B cell (primary cell): ENCODE results near the gene P3H3. TPM values are rescaled to one million over a fixed set of nuclear protein-coding genes. Genes with fewer than 3 reads are reported as not detected.

Experiments
- ATAC-seq: fragments of 200-7000 bp; cut with Tn5 transposase; one replicate; pipeline ENCODE4 v1.10.0; 2021; ENCODE audit warnings: low read depth, mild to moderate bottlenecking, moderate number of reproducible peaks, moderate library complexity
- CTCF ChIA-PET: fragments of 350-600 bp; sonication (Branson Sonifier 250); formaldehyde crosslinking; loops from one replicate; lab custom pipeline; 2021; ENCODE audit warnings: antibody characterized with exemption, inconsistent platforms; lab: Charles Lee
- POLR2A ChIA-PET: fragments of 350-600 bp; sonication (Branson Sonifier 250); formaldehyde crosslinking; loops from one replicate; lab custom pipeline; 2021; ENCODE audit warnings: antibody characterized with exemption; lab: Charles Lee
- DNase-seq: peaks from one replicate; pipeline ENCODE4 v3.0.0; 2013
- H2AFZ ChIP-seq: 2 replicates; pipeline ENCODE4 v1.6.1; 2012; ENCODE audit warnings: mild to moderate bottlenecking, low read depth, low read length; ENCODE audit not compliant: insufficient read depth, poor library complexity, severe bottlenecking
- H3K27ac ChIP-seq, 2 donors: 1 replicate in 1 of 2; 2 replicates in 1 of 2; pipeline ENCODE4 v1.5.1; 2012 to 2013; ENCODE audit warnings: low read length in 2 of 2, mild to moderate bottlenecking in 2 of 2, moderate library complexity in 1 of 2
- H3K27me3 ChIP-seq, 4 experiments: fragments of 200-600 bp in 1 of 4; sonication (generic) in 1 of 4; replicated peaks in 1 of 4; 1 replicate in 2 of 4; 2 replicates in 2 of 4; pipeline versions ENCODE4 v1.6.1 to v1.7.0; 2013 to 2016; ENCODE audit warnings: low read length in 3 of 4, mild to moderate bottlenecking in 2 of 4, mixed read lengths in 1 of 4, moderate library complexity in 1 of 4; ENCODE audit not compliant: insufficient read depth in 4 of 4, control insufficient read depth in 3 of 4; ENCODE audit errors: control extremely low read depth in 1 of 4
- H3K36me3 ChIP-seq, 2 experiments: replicated peaks in 1 of 2; 1 replicate in 1 of 2; 2 replicates in 1 of 2; pipeline versions ENCODE4 v1.6.1 to v1.7.1; 2013; ENCODE audit warnings: low read length in 1 of 2; ENCODE audit not compliant: insufficient read depth in 2 of 2, control insufficient read depth in 1 of 2; ENCODE audit errors: control extremely low read depth in 1 of 2, extremely low read depth in 1 of 2
- H3K4me1 ChIP-seq, 2 donors: fragments of 200-600 bp in 1 of 2; sonication (generic) in 1 of 2; 1 replicate in 1 of 2; 2 replicates in 1 of 2; pipeline versions ENCODE4 v1.5.1 to v1.6.1; 2013 to 2017; ENCODE audit warnings: low read length in 2 of 2; ENCODE audit not compliant: control insufficient read depth in 2 of 2, insufficient read depth in 2 of 2
- H3K4me2 ChIP-seq: replicated peaks from 2 replicates; pipeline ENCODE3; 2012; ENCODE audit warnings: mild to moderate bottlenecking, low read depth, low read length; ENCODE audit not compliant: poor library complexity, severe bottlenecking
- H3K4me3 ChIP-seq, 5 experiments: fragments of 200-600 bp in 1 of 5; sonication (generic) in 1 of 5; 1 replicate in 3 of 5; 2 replicates in 2 of 5; pipeline versions ENCODE4 v1.5.1 to v1.7.0; 2011 to 2016; ENCODE audit warnings: low read length in 4 of 5, mild to moderate bottlenecking in 4 of 5, low read depth in 2 of 5, control low read depth in 1 of 5, moderate library complexity in 1 of 5; ENCODE audit not compliant: insufficient read depth in 1 of 5; ENCODE audit errors: control extremely low read depth in 1 of 5, extremely low read depth in 1 of 5
- H3K79me2 ChIP-seq: fragments of 200-600 bp; sonication (generic); one replicate; pipeline ENCODE4 v1.6.0; 2016; ENCODE audit warnings: low read length; ENCODE audit not compliant: control insufficient read depth, insufficient read depth
- H3K9ac ChIP-seq: fragments of 200-600 bp; sonication (generic); 2 replicates; pipeline ENCODE4 v1.6.1; 2017; ENCODE audit warnings: mild to moderate bottlenecking, low read length, moderate library complexity
- H3K9me3 ChIP-seq, 3 donors: one replicate each; pipeline versions ENCODE4 v1.6.1 to v1.7.1; 2013; ENCODE audit warnings: low read length in 2 of 3; ENCODE audit not compliant: control insufficient read depth in 2 of 3, insufficient read depth in 1 of 3; ENCODE audit errors: control extremely low read depth in 1 of 3
- H4K20me1 ChIP-seq: 2 replicates; pipeline ENCODE4 v1.6.0; 2012; ENCODE audit warnings: mild to moderate bottlenecking, low read length; ENCODE audit not compliant: insufficient read depth, control insufficient read depth, poor library complexity, severe bottlenecking
- H3K27ac Mint-ChIP-seq: one replicate; pipeline ENCODE4 v1.8.0; 2021; ENCODE audit warnings: mixed read lengths
- H3K27me3 Mint-ChIP-seq: one replicate; pipeline ENCODE4 v1.8.0; 2021; ENCODE audit warnings: mixed read lengths
- H3K4me1 Mint-ChIP-seq: one replicate; pipeline ENCODE4 v1.8.0; 2021; ENCODE audit warnings: mixed read lengths
- H3K4me3 Mint-ChIP-seq: one replicate; pipeline ENCODE4 v1.8.0; 2021; ENCODE audit warnings: mixed read lengths
- H3K9me3 Mint-ChIP-seq: one replicate; pipeline ENCODE4 v1.8.0; 2022; ENCODE audit warnings: mixed read lengths; ENCODE audit not compliant: insufficient read depth
- EZH2 ChIP-seq: IDR thresholded peaks from 2 replicates; pipeline ENCODE4 v1.6.1; 2012; ENCODE audit warnings: borderline replicate concordance, low read depth, mild to moderate bottlenecking, moderate library complexity, low read length; ENCODE audit not compliant: insufficient read depth, poor library complexity, severe bottlenecking
- WGBS: methylation state at CpG from one replicate; pipeline ENCODE4 v1.1.5; 2013; ENCODE audit warnings: missing lambda C conversion rate; ENCODE audit not compliant: insufficient coverage; 5-methylcytosine and 5-hydroxymethylcytosine counted together
- intact Hi-C: fragments of 100-400 bp; cut with micrococcal nuclease; formaldehyde crosslinking; loops from one replicate; pipeline ENCODE4 v1.10.0; 2022
- polyA plus RNA-seq: library from polyadenylated mRNA; depleted of rRNA; stranded (reverse); fragments of >200 nt; gene quantifications from 2 replicates; pipeline ENCODE4 v1.2.3, GENCODE V29; 2012
- total RNA-seq, 2 donors: library from RNA; stranded (reverse); fragments of 120-200 nt in 1 of 2; gene quantifications; 1 replicate in 1 of 2; 2 replicates in 1 of 2; pipeline versions ENCODE4 v1.2.3 to v1.2.4, GENCODE V29; 2013 to 2022
- TF ChIP-seq, protein P1 (sequence below): fragments of 200-600 bp; IDR thresholded peaks from one replicate; pipeline ENCODE4 v1.8.0; 2022; ENCODE audit warnings: antibody characterized with exemption, mild to moderate bottlenecking

P3H3 gene
- total and polyA plus RNA-seq, 2 donors (not counting 1 experiment from before 2014, with no cell fraction given): 0.09 TPM; not detected in 1

DNA sequence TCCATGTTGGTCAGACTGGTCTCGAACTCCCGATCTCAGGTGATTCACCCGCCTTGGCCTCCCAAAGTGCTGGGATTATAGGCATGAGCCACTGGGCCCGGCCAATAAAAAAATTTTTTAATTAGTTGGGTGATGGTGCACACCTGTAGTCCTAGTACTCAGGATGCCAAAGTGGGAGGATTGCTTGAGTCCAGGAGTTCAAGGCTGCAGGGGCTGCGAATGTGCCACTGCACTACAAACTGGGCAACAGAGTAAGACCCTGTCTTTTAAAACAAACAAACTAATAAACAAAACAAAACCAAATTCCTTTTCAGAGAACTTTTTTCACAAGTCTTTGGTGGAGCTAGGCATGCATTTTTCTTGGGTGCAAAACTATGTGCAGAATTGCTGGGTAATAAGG is 55.0 kb downstream of the P3H3 start:
- POLR2A ChIA-PET: no interaction called here
- H3K4me1 Mint-ChIP-seq: no peaks in the 10 kb centered on the region
- H3K9me3 ChIP-seq: no peaks in the 10 kb centered on the region

DNA sequence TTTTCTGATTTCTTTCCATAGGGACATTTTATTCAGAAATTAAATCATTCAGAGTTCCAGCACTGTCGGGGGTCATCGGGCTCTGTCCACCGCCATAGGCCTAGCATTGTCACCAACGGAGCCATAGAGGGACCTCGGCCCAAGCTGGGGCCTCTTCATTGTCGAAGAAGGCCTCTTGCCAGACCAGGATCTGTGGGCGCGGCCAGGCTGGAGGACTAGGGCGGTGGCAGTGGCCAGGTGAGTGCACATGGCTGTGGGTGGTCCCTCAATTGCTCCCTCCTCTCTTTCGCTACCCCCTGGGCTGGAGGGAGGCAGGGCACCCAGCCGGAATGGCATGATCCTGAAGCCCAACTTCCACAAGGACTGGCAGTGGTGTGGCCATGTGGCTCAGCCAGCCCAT is 55.5 kb downstream of the P3H3 start:
- CTCF ChIA-PET: interaction anchor here (1.6 kb wide), 1 partner anchor 11 kb away, joined by 4 read pairs; the partner anchor contains the start of gene SPSB2
- no peaks in the 10 kb centered on the region for H4K20me1 ChIP-seq

More for the DNA sequence above, 55.0 kb downstream of the P3H3 start:
- no peaks in the 10 kb centered on the region for H4K20me1 ChIP-seq
- H2AFZ ChIP-seq: no peak overlapping the region
- no peak overlapping the region for H3K4me2 ChIP-seq
- no peak overlapping the region for H3K9ac ChIP-seq
- intact Hi-C loops: no loop called here
- no peaks in the 10 kb centered on the region for H3K27me3 ChIP-seq
- H3K36me3 ChIP-seq: peaks cover 0 to 5% of the 10 kb centered on the region in 2 experiments
- no peaks in the 10 kb centered on the region for H3K4me1 ChIP-seq
- ATAC-seq (no peak), DNase-seq (no peak)
- CTCF ChIA-PET: interaction anchor here (1.2 to 2.2 kb wide), 3 partner anchors 10 to 209 kb away, joined by 4 to 6 read pairs (median 4); partner anchors contain the start of genes C1R and SPSB2
- no peak overlapping the region for H3K4me3 Mint-ChIP-seq
- no peaks in the 10 kb centered on the region for H3K27me3 Mint-ChIP-seq
- H3K4me3 ChIP-seq: no peak overlapping the region
- TF ChIP-seq EZH2: no peak
- TF ChIP-seq, protein P1, sequence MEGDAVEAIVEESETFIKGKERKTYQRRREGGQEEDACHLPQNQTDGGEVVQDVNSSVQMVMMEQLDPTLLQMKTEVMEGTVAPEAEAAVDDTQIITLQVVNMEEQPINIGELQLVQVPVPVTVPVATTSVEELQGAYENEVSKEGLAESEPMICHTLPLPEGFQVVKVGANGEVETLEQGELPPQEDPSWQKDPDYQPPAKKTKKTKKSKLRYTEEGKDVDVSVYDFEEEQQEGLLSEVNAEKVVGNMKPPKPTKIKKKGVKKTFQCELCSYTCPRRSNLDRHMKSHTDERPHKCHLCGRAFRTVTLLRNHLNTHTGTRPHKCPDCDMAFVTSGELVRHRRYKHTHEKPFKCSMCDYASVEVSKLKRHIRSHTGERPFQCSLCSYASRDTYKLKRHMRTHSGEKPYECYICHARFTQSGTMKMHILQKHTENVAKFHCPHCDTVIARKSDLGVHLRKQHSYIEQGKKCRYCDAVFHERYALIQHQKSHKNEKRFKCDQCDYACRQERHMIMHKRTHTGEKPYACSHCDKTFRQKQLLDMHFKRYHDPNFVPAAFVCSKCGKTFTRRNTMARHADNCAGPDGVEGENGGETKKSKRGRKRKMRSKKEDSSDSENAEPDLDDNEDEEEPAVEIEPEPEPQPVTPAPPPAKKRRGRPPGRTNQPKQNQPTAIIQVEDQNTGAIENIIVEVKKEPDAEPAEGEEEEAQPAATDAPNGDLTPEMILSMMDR: no peak
- WGBS: 96% methylated on average over 4 of the region's 5 CpGs
- H3K79me2 ChIP-seq: no peaks in the 10 kb centered on the region
- no peak overlapping the region for H3K27ac ChIP-seq
- no peak overlapping the region for H3K27ac Mint-ChIP-seq
- H3K9me3 Mint-ChIP-seq: no peaks in the 10 kb centered on the region

More for the DNA sequence above, 55.5 kb downstream of the P3H3 start:
- Histone ChIP-seq H3K27me3 (no peaks in the 10 kb centered on the region), H3K79me2 (no peaks in the 10 kb centered on the region), H2AFZ (no peak overlapping the region), H3K27ac (no peak overlapping the region), H3K4me2 (no peak overlapping the region), H3K9me3 (no peaks in the 10 kb centered on the region), H3K4me3 (no peak overlapping the region), H3K4me1 (no peaks in the 10 kb centered on the region), H3K36me3 (peaks cover 0 to 5% of the 10 kb centered on the region in 2 experiments), H3K9ac (no peak overlapping the region)
- ATAC-seq (no peak), DNase-seq (no peak)
- no peak overlapping the region for H3K27ac Mint-ChIP-seq
- POLR2A ChIA-PET: no interaction called here
- no peaks in the 10 kb centered on the region for H3K27me3 Mint-ChIP-seq
- H3K4me1 Mint-ChIP-seq: no peaks in the 10 kb centered on the region
- 97% methylated on average over 11 of the region's 11 CpGs for WGBS
- TF ChIP-seq EZH2: no peak
- TF ChIP-seq, protein P1: no peak
- intact Hi-C loops: no loop called here
- no peak overlapping the region for H3K4me3 Mint-ChIP-seq
- no peaks in the 10 kb centered on the region for H3K9me3 Mint-ChIP-seq
